Measurements from ENCODE around the gene N4BP2L2. TPM values are rescaled to one million over a fixed set of nuclear protein-coding genes. Genes with fewer than 3 reads are reported as not detected.

N4BP2L2 gene
- total and polyA plus RNA-seq, 2 experiments from 2014 or later = 63.1 to 160 TPM

DNA sequence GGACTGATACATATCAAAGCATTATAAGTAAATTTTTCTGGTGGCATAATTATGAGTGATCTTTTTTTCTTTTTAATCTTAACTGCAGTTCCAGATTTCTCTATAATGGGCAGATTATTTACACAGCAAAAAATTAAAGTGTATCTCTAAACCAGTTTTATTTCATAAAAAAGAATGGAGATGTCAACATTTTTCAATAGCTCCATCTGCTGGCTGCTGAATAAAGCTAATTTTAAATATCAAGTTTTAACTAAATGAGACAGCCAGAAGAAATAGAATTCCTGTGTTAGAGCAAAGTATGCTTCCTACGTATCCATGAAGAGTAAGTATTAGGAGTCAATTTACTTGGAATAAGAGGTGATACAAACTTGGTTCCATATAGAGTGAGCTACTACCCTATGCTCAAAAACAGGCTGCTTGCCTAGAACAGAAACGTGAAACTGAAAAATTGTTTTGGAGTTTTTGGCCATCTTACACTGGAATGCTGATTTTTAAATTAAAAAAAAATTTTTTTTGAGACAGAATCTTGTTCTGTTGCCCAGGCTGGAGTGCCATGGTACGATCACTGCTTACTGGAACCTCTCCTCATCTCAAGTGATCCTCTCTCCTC lies 42.7 kb upstream of the N4BP2L2 start:
- Histone ChIP-seq H3K9me2 (ENCODE audit: insufficient read depth) (no peaks in the 10 kb centered on the region), H3K27ac (ENCODE audit: low read depth) (no peak overlapping the region), H4K20me1 (replicated peaks; ENCODE audit: insufficient read depth) (no peaks in the 10 kb centered on the region), H3K27me3 (ENCODE audit: insufficient read depth) (no peaks in the 10 kb centered on the region), H3K4me2 (no peak overlapping the region), H3K4me3 (no peak overlapping the region), H3K79me2 (replicated peaks; ENCODE audit: insufficient read depth) (no peaks in the 10 kb centered on the region), H3K36me3 (ENCODE audit: insufficient read depth) (no peaks in the 10 kb centered on the region), H2AFZ (no peak overlapping the region), H3F3A (replicated peaks; ENCODE audit: low read depth) (no peaks in the 10 kb centered on the region), H3K4me1 (ENCODE audit: insufficient read depth) (no peaks in the 10 kb centered on the region)
- Mint-ChIP-seq H3K27ac (no peak overlapping the region), H3K4me1 (peaks cover 2% of the 10 kb centered on the region; the same call in 2 of the 3 replicates), H3K36me3 (ENCODE audit: low read depth) (peaks cover 12% of the 10 kb centered on the region), H3K27me3 (ENCODE audit: insufficient read depth, low read depth, poor library complexity) (peaks cover 6% of the 10 kb centered on the region), H3K9me3 (peaks cover 24% of the 10 kb centered on the region), H3K4me3 (no peak overlapping the region)
- TF ChIP-seq ZNF331 (CRISPR knock-in tag; IDR thresholded peaks at IDR 0.05; ENCODE audit: low read depth) = no peak
- TF ChIP-seq, protein P1, sequence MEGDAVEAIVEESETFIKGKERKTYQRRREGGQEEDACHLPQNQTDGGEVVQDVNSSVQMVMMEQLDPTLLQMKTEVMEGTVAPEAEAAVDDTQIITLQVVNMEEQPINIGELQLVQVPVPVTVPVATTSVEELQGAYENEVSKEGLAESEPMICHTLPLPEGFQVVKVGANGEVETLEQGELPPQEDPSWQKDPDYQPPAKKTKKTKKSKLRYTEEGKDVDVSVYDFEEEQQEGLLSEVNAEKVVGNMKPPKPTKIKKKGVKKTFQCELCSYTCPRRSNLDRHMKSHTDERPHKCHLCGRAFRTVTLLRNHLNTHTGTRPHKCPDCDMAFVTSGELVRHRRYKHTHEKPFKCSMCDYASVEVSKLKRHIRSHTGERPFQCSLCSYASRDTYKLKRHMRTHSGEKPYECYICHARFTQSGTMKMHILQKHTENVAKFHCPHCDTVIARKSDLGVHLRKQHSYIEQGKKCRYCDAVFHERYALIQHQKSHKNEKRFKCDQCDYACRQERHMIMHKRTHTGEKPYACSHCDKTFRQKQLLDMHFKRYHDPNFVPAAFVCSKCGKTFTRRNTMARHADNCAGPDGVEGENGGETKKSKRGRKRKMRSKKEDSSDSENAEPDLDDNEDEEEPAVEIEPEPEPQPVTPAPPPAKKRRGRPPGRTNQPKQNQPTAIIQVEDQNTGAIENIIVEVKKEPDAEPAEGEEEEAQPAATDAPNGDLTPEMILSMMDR (conservative IDR thresholded peaks at IDR 0.05; ENCODE audit: low read depth in 2 of 2) = peak in 1 of 2 experiments; percentile 66; a peak in 3 of 4 replicates
- no peak for ATAC-seq
- DNase-seq (ENCODE audit: low spot score) = peak; percentile 33

DNA sequence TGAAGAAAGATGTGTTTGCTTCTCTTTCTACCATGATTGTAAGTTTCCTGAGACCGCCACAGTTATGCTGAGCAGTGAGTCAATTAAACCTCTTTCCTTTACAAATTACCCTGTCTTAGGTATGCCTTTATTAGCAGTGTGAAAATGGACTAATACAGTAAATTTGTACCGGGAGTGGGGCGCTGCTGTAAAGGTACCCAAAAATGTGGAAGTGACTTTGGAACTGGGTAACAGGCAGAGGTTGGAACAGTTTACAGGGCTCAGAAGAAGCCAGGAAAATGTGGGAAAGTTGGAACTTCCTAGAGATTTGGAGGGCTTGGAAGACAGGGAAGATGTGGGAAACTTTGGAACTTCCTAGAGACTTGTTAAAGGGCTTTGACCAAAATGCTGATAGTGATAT lies 38.4 kb upstream of the N4BP2L2 start:
- no peak for ATAC-seq
- Histone ChIP-seq H4K20me1 (replicated peaks; ENCODE audit: insufficient read depth) (no peaks in the 10 kb centered on the region), H3K4me3 (no peak overlapping the region), H2AFZ (no peak overlapping the region), H3K4me1 (ENCODE audit: insufficient read depth) (no peaks in the 10 kb centered on the region), H3K4me2 (no peak overlapping the region), H3K36me3 (ENCODE audit: insufficient read depth) (no peaks in the 10 kb centered on the region), H3K27ac (ENCODE audit: low read depth) (no peak overlapping the region), H3K27me3 (ENCODE audit: insufficient read depth) (no peaks in the 10 kb centered on the region), H3F3A (replicated peaks; ENCODE audit: low read depth) (no peaks in the 10 kb centered on the region), H3K9me2 (ENCODE audit: insufficient read depth) (no peaks in the 10 kb centered on the region), H3K79me2 (replicated peaks; ENCODE audit: insufficient read depth) (no peaks in the 10 kb centered on the region)
- Mint-ChIP-seq H3K4me1 (no peaks in the 10 kb centered on the region), H3K36me3 (ENCODE audit: low read depth) (peaks cover 12% of the 10 kb centered on the region; the same call in 2 of the 3 replicates), H3K27me3 (ENCODE audit: insufficient read depth, low read depth, poor library complexity) (no peaks in the 10 kb centered on the region), H3K9me3 (peaks cover 30% of the 10 kb centered on the region), H3K27ac (no peak overlapping the region), H3K4me3 (no peak overlapping the region)
- no peak for DNase-seq (ENCODE audit: low spot score)
- TF ChIP-seq STAT1 (IDR thresholded peaks at IDR 0.05; ENCODE audit: unreplicated experiment) (no peak), ZNF331 (CRISPR knock-in tag; IDR thresholded peaks at IDR 0.05; ENCODE audit: low read depth) (no peak), POLR2AphosphoS5 (IDR thresholded peaks at IDR 0.05; ENCODE audit: low read depth) (no peak), EZH2 (IDR thresholded peaks at IDR 0.05; ENCODE audit: low read depth, unreplicated experiment) (no peak), ZNF114 (CRISPR knock-in tag; IDR thresholded peaks at IDR 0.05) (no peak), CREB1 (CRISPR knock-in tag; IDR thresholded peaks at IDR 0.05; ENCODE audit: low read depth) (no peak)
- TF ChIP-seq, protein P2, sequence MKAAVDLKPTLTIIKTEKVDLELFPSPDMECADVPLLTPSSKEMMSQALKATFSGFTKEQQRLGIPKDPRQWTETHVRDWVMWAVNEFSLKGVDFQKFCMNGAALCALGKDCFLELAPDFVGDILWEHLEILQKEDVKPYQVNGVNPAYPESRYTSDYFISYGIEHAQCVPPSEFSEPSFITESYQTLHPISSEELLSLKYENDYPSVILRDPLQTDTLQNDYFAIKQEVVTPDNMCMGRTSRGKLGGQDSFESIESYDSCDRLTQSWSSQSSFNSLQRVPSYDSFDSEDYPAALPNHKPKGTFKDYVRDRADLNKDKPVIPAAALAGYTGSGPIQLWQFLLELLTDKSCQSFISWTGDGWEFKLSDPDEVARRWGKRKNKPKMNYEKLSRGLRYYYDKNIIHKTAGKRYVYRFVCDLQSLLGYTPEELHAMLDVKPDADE (IDR thresholded peaks at IDR 0.05) = no peak
- TF ChIP-seq, protein P1 (conservative IDR thresholded peaks at IDR 0.05; ENCODE audit: low read depth in 2 of 2) = no peak
- TF ChIP-seq, protein P3, sequence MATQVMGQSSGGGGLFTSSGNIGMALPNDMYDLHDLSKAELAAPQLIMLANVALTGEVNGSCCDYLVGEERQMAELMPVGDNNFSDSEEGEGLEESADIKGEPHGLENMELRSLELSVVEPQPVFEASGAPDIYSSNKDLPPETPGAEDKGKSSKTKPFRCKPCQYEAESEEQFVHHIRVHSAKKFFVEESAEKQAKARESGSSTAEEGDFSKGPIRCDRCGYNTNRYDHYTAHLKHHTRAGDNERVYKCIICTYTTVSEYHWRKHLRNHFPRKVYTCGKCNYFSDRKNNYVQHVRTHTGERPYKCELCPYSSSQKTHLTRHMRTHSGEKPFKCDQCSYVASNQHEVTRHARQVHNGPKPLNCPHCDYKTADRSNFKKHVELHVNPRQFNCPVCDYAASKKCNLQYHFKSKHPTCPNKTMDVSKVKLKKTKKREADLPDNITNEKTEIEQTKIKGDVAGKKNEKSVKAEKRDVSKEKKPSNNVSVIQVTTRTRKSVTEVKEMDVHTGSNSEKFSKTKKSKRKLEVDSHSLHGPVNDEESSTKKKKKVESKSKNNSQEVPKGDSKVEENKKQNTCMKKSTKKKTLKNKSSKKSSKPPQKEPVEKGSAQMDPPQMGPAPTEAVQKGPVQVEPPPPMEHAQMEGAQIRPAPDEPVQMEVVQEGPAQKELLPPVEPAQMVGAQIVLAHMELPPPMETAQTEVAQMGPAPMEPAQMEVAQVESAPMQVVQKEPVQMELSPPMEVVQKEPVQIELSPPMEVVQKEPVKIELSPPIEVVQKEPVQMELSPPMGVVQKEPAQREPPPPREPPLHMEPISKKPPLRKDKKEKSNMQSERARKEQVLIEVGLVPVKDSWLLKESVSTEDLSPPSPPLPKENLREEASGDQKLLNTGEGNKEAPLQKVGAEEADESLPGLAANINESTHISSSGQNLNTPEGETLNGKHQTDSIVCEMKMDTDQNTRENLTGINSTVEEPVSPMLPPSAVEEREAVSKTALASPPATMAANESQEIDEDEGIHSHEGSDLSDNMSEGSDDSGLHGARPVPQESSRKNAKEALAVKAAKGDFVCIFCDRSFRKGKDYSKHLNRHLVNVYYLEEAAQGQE (IDR thresholded peaks at IDR 0.05; ENCODE audit: unreplicated experiment) = no peak

Measured in GM23338 (cell line).